ENCODE measurements around the gene STEAP2. TPM values are rescaled to one million over a fixed set of nuclear protein-coding genes. Genes with fewer than 3 reads are reported as not detected.

STEAP2 gene
- total RNA-seq, 1 donor from 2014 or later = 0.49 TPM

DNA sequence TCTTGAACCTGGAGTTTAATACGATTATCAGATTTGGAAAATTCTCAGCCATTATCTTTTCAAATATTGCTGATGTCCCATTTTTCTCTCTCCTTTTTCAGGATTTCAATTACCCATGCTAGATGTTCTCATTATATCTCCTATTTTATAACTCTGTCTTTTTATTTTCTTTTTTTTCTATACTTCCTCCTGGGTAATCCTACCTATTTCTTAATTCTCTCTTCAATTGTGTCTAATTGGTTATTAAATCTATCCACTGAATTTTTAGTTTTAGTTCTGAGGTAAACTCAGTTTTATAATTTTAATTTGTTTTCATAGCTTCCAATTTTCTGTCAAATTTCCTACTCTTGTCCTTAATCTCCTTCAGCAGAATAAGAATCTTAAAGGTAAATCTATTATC lies 41.6 kb upstream of the STEAP2 start:
- H3K36me3 Mint-ChIP-seq (ENCODE audit: low read depth, unreplicated experiment) = no peaks in the 10 kb centered on the region
- TF ChIP-seq, protein P1, sequence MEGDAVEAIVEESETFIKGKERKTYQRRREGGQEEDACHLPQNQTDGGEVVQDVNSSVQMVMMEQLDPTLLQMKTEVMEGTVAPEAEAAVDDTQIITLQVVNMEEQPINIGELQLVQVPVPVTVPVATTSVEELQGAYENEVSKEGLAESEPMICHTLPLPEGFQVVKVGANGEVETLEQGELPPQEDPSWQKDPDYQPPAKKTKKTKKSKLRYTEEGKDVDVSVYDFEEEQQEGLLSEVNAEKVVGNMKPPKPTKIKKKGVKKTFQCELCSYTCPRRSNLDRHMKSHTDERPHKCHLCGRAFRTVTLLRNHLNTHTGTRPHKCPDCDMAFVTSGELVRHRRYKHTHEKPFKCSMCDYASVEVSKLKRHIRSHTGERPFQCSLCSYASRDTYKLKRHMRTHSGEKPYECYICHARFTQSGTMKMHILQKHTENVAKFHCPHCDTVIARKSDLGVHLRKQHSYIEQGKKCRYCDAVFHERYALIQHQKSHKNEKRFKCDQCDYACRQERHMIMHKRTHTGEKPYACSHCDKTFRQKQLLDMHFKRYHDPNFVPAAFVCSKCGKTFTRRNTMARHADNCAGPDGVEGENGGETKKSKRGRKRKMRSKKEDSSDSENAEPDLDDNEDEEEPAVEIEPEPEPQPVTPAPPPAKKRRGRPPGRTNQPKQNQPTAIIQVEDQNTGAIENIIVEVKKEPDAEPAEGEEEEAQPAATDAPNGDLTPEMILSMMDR (IDR thresholded peaks at IDR 0.05; ENCODE audit: unreplicated experiment) = no peak
- peaks cover 1% of the 10 kb centered on the region for H3K27me3 Mint-ChIP-seq (ENCODE audit: unreplicated experiment)
- H3K9me3 Mint-ChIP-seq (ENCODE audit: unreplicated experiment) = no peaks in the 10 kb centered on the region
- H3K4me3 Mint-ChIP-seq (ENCODE audit: unreplicated experiment) = no peak overlapping the region
- H3K27ac Mint-ChIP-seq (ENCODE audit: unreplicated experiment) = no peak overlapping the region
- H3K4me1 Mint-ChIP-seq (ENCODE audit: unreplicated experiment) = no peaks in the 10 kb centered on the region
- DNase-seq (ENCODE audit: low spot score) = no peak

GRCh38 chr7:90172121-90172520 lies 39.4 kb upstream of the STEAP2 start:
- Mint-ChIP-seq H3K27me3 (ENCODE audit: unreplicated experiment) (peaks cover 4% of the 10 kb centered on the region), H3K36me3 (ENCODE audit: low read depth, unreplicated experiment) (no peaks in the 10 kb centered on the region), H3K27ac (ENCODE audit: unreplicated experiment) (no peak overlapping the region), H3K4me1 (ENCODE audit: unreplicated experiment) (no peaks in the 10 kb centered on the region), H3K4me3 (ENCODE audit: unreplicated experiment) (no peak overlapping the region), H3K9me3 (ENCODE audit: unreplicated experiment) (no peaks in the 10 kb centered on the region)
- no peak for DNase-seq (ENCODE audit: low spot score)
- TF ChIP-seq, protein P1 (IDR thresholded peaks at IDR 0.05; ENCODE audit: unreplicated experiment) = no peak

DNA sequence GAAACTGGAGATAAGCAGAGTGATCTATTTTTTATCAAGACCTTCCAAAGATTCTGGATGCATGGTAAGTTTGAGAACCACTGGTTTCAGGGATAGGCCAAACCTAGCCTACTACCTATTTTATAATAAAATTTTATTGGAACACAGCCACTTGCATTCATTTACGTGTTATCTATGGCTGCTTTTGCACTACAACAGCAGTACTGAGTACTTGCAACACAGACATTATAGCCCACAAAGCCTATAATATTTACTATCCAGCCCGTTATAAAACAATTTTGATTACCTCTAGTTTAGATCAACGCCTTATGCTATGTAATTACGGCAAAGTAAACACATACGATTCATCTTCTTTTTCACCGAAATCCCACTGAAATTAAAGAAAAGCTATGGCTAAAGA lies 38.9 kb upstream of the STEAP2 start:
- H3K36me3 Mint-ChIP-seq (ENCODE audit: low read depth, unreplicated experiment) = no peaks in the 10 kb centered on the region
- no peak overlapping the region for H3K4me3 Mint-ChIP-seq (ENCODE audit: unreplicated experiment)
- TF ChIP-seq, protein P1 (IDR thresholded peaks at IDR 0.05; ENCODE audit: unreplicated experiment) = no peak
- no peak overlapping the region for H3K27ac Mint-ChIP-seq (ENCODE audit: unreplicated experiment)
- no peak for DNase-seq (ENCODE audit: low spot score)
- H3K9me3 Mint-ChIP-seq (ENCODE audit: unreplicated experiment) = no peaks in the 10 kb centered on the region
- no peaks in the 10 kb centered on the region for H3K4me1 Mint-ChIP-seq (ENCODE audit: unreplicated experiment)
- peaks cover 4% of the 10 kb centered on the region for H3K27me3 Mint-ChIP-seq (ENCODE audit: unreplicated experiment)

- peaks cover 4% of the 10 kb centered on the region for H3K27me3 Mint-ChIP-seq (ENCODE audit: unreplicated experiment)
- H3K4me3 Mint-ChIP-seq (ENCODE audit: unreplicated experiment) = no peak overlapping the region
- H3K4me1 Mint-ChIP-seq (ENCODE audit: unreplicated experiment) = no peaks in the 10 kb centered on the region
- DNase-seq (ENCODE audit: low spot score) = no peak
- no peaks in the 10 kb centered on the region for H3K9me3 Mint-ChIP-seq (ENCODE audit: unreplicated experiment)
- H3K36me3 Mint-ChIP-seq (ENCODE audit: low read depth, unreplicated experiment) = no peaks in the 10 kb centered on the region
- TF ChIP-seq, protein P1 (IDR thresholded peaks at IDR 0.05; ENCODE audit: unreplicated experiment) = no peak
- no peak overlapping the region for H3K27ac Mint-ChIP-seq (ENCODE audit: unreplicated experiment)
Observed at GRCh38 chr7:90173127-90173844, 38.3 kb upstream of the STEAP2 start.

- no peaks in the 10 kb centered on the region for H3K36me3 Mint-ChIP-seq (ENCODE audit: low read depth, unreplicated experiment)
- no peak overlapping the region for H3K27ac Mint-ChIP-seq (ENCODE audit: unreplicated experiment)
- DNase-seq (ENCODE audit: low spot score) = no peak
- no peaks in the 10 kb centered on the region for H3K4me1 Mint-ChIP-seq (ENCODE audit: unreplicated experiment)
- peaks cover 4% of the 10 kb centered on the region for H3K27me3 Mint-ChIP-seq (ENCODE audit: unreplicated experiment)
- TF ChIP-seq, protein P1 (IDR thresholded peaks at IDR 0.05; ENCODE audit: unreplicated experiment) = no peak
- H3K9me3 Mint-ChIP-seq (ENCODE audit: unreplicated experiment) = no peaks in the 10 kb centered on the region
- H3K4me3 Mint-ChIP-seq (ENCODE audit: unreplicated experiment) = no peak overlapping the region
Observed at GRCh38 chr7:90175667-90176066, 35.9 kb upstream of the STEAP2 start.

Measured in endothelial cell (in vitro differentiated cells).